WTC11 (cell line): Measurements from ENCODE around the gene CNIH3. TPM values are rescaled to one million over a fixed set of nuclear protein-coding genes. Genes with fewer than 3 reads are reported as not detected.
A peak's percentile ranks its signal among the peaks of the same experiment; 100 is the strongest.

Source experiments
- ATAC-seq: fragments of 200-7000 bp; cut with Tn5 transposase; 2 replicates; pipeline ENCODE4 v1.10.0; 2021; ENCODE audit warnings: mild to moderate bottlenecking, moderate library complexity
- CTCF ChIA-PET: fragments of 300-600 bp; sonication (Branson Sonifier 250); formaldehyde crosslinking; loops from one replicate; lab custom pipeline; 2021; ENCODE audit warnings: antibody characterized with exemption; lab: Charles Lee
- POLR2A ChIA-PET: fragments of 350-600 bp; sonication (Branson Sonifier 250); formaldehyde crosslinking; loops from one replicate; lab custom pipeline; 2021; ENCODE audit warnings: antibody characterized with exemption; lab: Charles Lee
- DNase-seq: peaks from one replicate; pipeline ENCODE4 v3.0.0; 2021; ENCODE audit warnings: low spot score
- H3K27ac Mint-ChIP-seq: 2 replicates; pipeline ENCODE4 v1.8.0; 2021; ENCODE audit warnings: mixed read lengths
- H3K27me3 Mint-ChIP-seq: 2 replicates; pipeline ENCODE4 v1.8.0; 2021; ENCODE audit warnings: low read depth, mild to moderate bottlenecking, moderate library complexity, mixed read lengths
- H3K36me3 Mint-ChIP-seq: 2 replicates; pipeline ENCODE4 v1.8.0; 2021; ENCODE audit warnings: mixed read lengths
- H3K4me1 Mint-ChIP-seq: 2 replicates; pipeline ENCODE4 v1.8.0; 2022; ENCODE audit warnings: mixed read lengths
- H3K4me3 Mint-ChIP-seq: 2 replicates; pipeline ENCODE4 v1.8.0; 2021; ENCODE audit warnings: mild to moderate bottlenecking, moderate library complexity, mixed read lengths
- H3K9me3 Mint-ChIP-seq: 2 replicates; pipeline ENCODE4 v1.8.0; 2021; ENCODE audit warnings: mixed read lengths
- AR ChIP-seq: fragments of 250-450 bp; sonication (Bioruptor Pico); IDR thresholded peaks from 2 replicates; pipeline ENCODE4 v1.9.0; 2021; ENCODE audit warnings: mild to moderate bottlenecking
- ATF6 ChIP-seq: sonication (generic); formaldehyde crosslinking; IDR thresholded peaks from 2 replicates; pipeline ENCODE4 v1.8.1; 2023; ENCODE audit warnings: mild to moderate bottlenecking, missing genetic modification reagents
- CTCF ChIP-seq: fragments of 200-600 bp; IDR thresholded peaks from 2 replicates; pipeline ENCODE4 v1.8.0; 2022; ENCODE audit warnings: antibody characterized with exemption
- E2F4 ChIP-seq: sonication (generic); formaldehyde crosslinking; IDR thresholded peaks from 2 replicates; pipeline ENCODE4 v1.8.1; 2022; ENCODE audit warnings: low read depth, mild to moderate bottlenecking, moderate library complexity, missing genetic modification reagents, borderline replicate concordance
- ERG ChIP-seq: fragments of 250-450 bp; sonication (Bioruptor Pico); IDR thresholded peaks from 2 replicates; pipeline ENCODE4 v1.8.0; 2021; ENCODE audit warnings: mild to moderate bottlenecking
- FOXK1 ChIP-seq: sonication (generic); formaldehyde crosslinking; IDR thresholded peaks from 2 replicates; pipeline ENCODE4 v1.8.0; 2022; ENCODE audit warnings: mild to moderate bottlenecking, moderate library complexity, missing genetic modification reagents
- GABPB1 ChIP-seq: sonication (generic); formaldehyde crosslinking; IDR thresholded peaks from 2 replicates; pipeline ENCODE4 v1.8.1; 2023; ENCODE audit warnings: mild to moderate bottlenecking, missing genetic modification reagents
- JUN ChIP-seq: sonication (generic); formaldehyde crosslinking; IDR thresholded peaks from 2 replicates; pipeline ENCODE4 v1.8.0; 2023; ENCODE audit warnings: mild to moderate bottlenecking, missing genetic modification reagents
- OVOL2 ChIP-seq: fragments of 250-450 bp; sonication (Bioruptor Pico); IDR thresholded peaks from 2 replicates; pipeline ENCODE4 v1.9.0; 2021; ENCODE audit warnings: mild to moderate bottlenecking, borderline replicate concordance
- PREB ChIP-seq: sonication (generic); formaldehyde crosslinking; IDR thresholded peaks from 2 replicates; pipeline ENCODE4 v1.8.1; 2022; ENCODE audit warnings: mild to moderate bottlenecking, missing genetic modification reagents, moderate library complexity, borderline replicate concordance
- ZNF317 ChIP-seq: sonication (generic); formaldehyde crosslinking; IDR thresholded peaks from 2 replicates; pipeline ENCODE4 v1.8.1; 2023; ENCODE audit warnings: low read depth, mild to moderate bottlenecking, moderate library complexity, missing genetic modification reagents, borderline replicate concordance
- ZNF425 ChIP-seq: fragments of 250-450 bp; sonication (Bioruptor Pico); conservative IDR thresholded peaks from 2 replicates; pipeline ENCODE4 v1.9.0; 2021; ENCODE audit warnings: mild to moderate bottlenecking
- ZNF512 ChIP-seq: sonication (generic); formaldehyde crosslinking; IDR thresholded peaks from 2 replicates; pipeline ENCODE4 v1.8.1; 2022; ENCODE audit warnings: missing genetic modification reagents, borderline replicate concordance
- total RNA-seq: library from RNA; stranded (reverse); gene quantifications from 3 replicates; pipeline ENCODE4 v1.2.3, GENCODE V29; 2021

The CNIH3 gene
- total RNA-seq, 1 experiment from 2014 or later: 8.1 TPM

- no peaks in the 10 kb centered on the region for H3K9me3 Mint-ChIP-seq
- H3K4me1 Mint-ChIP-seq: peaks cover 7% of the 10 kb centered on the region
- ATAC-seq (peak; percentile 96), DNase-seq (peak; percentile 36)
- no peak overlapping the region for H3K27ac Mint-ChIP-seq
- ChIA-PET POLR2A (no interaction called here), CTCF (interaction anchor here (0.7 to 1.8 kb wide), 5 partner anchors 8 to 148 kb away, joined by 3 to 7 read pairs (median 5); no protein-coding TSS in a partner anchor)
- TF ChIP-seq CTCF (0 out of 2 replicates have a peak, but pooled peaks have one; percentile 38), ERG (no peak)
- no peaks in the 10 kb centered on the region for H3K27me3 Mint-ChIP-seq
- no peak overlapping the region for H3K4me3 Mint-ChIP-seq
- no peaks in the 10 kb centered on the region for H3K36me3 Mint-ChIP-seq
Observed at GRCh38 chr1:224774378-224774777, 158.3 kb downstream of the CNIH3 start.

GRCh38 chr1:224777180-224777579 lies 161.1 kb downstream of the CNIH3 start:
- peaks cover 12% of the 10 kb centered on the region for H3K27me3 Mint-ChIP-seq
- H3K36me3 Mint-ChIP-seq: no peaks in the 10 kb centered on the region; the same call in 1 of the 2 replicates
- ChIA-PET CTCF (interaction anchor here (1.0 to 1.3 kb wide), 2 partner anchors 74 to 146 kb away, joined by 4 read pairs; no protein-coding TSS in a partner anchor), POLR2A (no interaction called here)
- ATAC-seq (no peak), DNase-seq (no peak)
- no peak overlapping the region for H3K4me3 Mint-ChIP-seq
- TF ChIP-seq FOXK1 (CRISPR knock-in tag) (no peak), ATF6 (no peak), OVOL2 (CRISPR knock-in tag) (no peak)
- no peak overlapping the region for H3K27ac Mint-ChIP-seq
- H3K9me3 Mint-ChIP-seq: peaks cover under 1% of the 10 kb centered on the region
- H3K4me1 Mint-ChIP-seq: peaks cover 31% of the 10 kb centered on the region

- Mint-ChIP-seq H3K4me3 (peak overlapping the region; percentile 37; the same call in 1 of the 2 replicates), H3K4me1 (peaks cover 44% of the 10 kb centered on the region), H3K9me3 (peaks cover 4% of the 10 kb centered on the region), H3K36me3 (no peaks in the 10 kb centered on the region; the same call in 1 of the 2 replicates), H3K27me3 (peaks cover 33% of the 10 kb centered on the region), H3K27ac (peak overlapping the region; percentile 77; the same call in 1 of the 2 replicates)
- POLR2A ChIA-PET: no interaction called here
- DNase-seq: no peak
- CTCF ChIA-PET: no interaction called here
- peak; percentile 78 for ATAC-seq
- no peak for TF ChIP-seq AR
- no peak for TF ChIP-seq ZNF317 (CRISPR knock-in tag)
- TF ChIP-seq JUN (CRISPR knock-in tag): no peak
- no peak for TF ChIP-seq ZNF512 (CRISPR knock-in tag)
- no peak for TF ChIP-seq GABPB1
- no peak for TF ChIP-seq PREB
- no peak for TF ChIP-seq ATF6
- TF ChIP-seq E2F4 (CRISPR knock-in tag): no peak
- TF ChIP-seq ZNF425 (CRISPR knock-in tag): no peak
Observed at GRCh38 chr1:224779536-224779935, 163.4 kb downstream of the CNIH3 start.
